Prostate gland (tissue), 2 donors: Measurements from ENCODE around the gene LAMA2.

Source experiments
- CTCF ChIP-seq, 4 experiments: fragments of 200-600 bp in 2 of 4; fragments of 450-650 bp in 2 of 4; sonication (generic) in 2 of 4; IDR thresholded peaks; 1 replicate in 3 of 4; 2 replicates in 1 of 4; pipeline ENCODE4 v1.5.1; 2016 to 2019; ENCODE audit warnings: antibody characterized with exemption in 4 of 4, mild to moderate bottlenecking in 2 of 4, moderate library complexity in 2 of 4
- POLR2A ChIP-seq: fragments of 450-650 bp; IDR thresholded peaks from one replicate; pipeline ENCODE4 v1.6.1; 2016; ENCODE audit warnings: antibody characterized with exemption, mild to moderate bottlenecking
- POLR2AphosphoS5 ChIP-seq: sonication (generic); formaldehyde crosslinking; IDR thresholded peaks from one replicate; pipeline ENCODE4 v1.6.1; 2017; ENCODE audit warnings: antibody characterized with exemption

DNA sequence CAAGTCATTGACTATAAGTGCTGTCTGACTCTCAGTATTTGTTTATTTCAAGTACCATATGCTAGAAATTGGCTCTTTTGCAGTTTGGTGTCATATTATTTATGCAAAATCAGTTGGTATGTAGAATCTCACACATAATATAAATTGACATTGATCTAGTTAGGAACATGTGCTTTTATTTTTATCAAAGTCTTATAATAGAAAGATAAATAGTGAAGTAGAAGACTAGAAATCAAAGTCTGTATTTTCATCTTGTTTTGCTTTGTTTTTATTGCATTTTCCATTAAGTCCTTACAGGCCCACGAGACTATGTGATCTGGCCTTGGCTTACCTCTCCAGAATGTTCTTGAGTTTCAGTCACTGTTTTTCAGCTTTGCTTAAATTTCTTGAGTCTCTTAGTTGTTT is 300.3 kb downstream of the LAMA2 start:
- TF ChIP-seq CTCF (IDR thresholded peaks at IDR 0.05) = no peak
- no peak for TF ChIP-seq POLR2AphosphoS5
- no peak for TF ChIP-seq POLR2A
